HL-60 (cell line): ENCODE results near the gene SAAL1.

Experiments used
- GABPA ChIP-seq: IDR thresholded peaks from 2 replicates; pipeline ENCODE4 v1.6.1; 2012; ENCODE audit warnings: low read depth
- POLR2AphosphoS5 ChIP-seq: IDR thresholded peaks from 2 replicates; pipeline ENCODE4 v1.6.1; 2012; ENCODE audit warnings: low read depth
- TF ChIP-seq, protein P1 (sequence below): IDR thresholded peaks from one replicate; pipeline ENCODE4 v1.5.1; 2011; ENCODE audit warnings: low read length, control low read depth, inconsistent platforms; ENCODE audit not compliant: insufficient read depth
- TF ChIP-seq, protein P2 (sequence below): IDR thresholded peaks from 2 replicates; pipeline ENCODE4 v1.6.1; 2012; ENCODE audit warnings: low read depth; ENCODE audit not compliant: insufficient replicate concordance

DNA sequence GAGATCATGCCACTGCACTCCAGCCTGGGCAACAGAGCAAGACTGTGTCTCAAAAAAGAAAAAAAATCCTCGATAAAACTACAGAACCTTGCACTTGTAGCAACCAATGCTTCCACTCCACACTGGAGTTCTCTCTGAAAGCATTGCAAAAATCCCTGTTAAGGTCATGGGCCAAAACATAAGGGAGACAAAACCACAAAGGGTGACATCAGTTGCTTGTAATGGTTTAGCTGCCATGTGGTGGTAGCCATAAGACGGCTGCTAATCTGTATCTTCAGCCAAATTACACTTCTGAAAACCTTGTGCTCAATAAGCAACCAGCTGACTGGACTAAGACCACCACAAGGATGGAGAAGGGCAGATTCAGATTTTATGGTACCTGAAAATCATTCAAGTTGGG lies 39.3 kb downstream of the SAAL1 start:
- no peak for TF ChIP-seq GABPA
- TF ChIP-seq, protein P1, sequence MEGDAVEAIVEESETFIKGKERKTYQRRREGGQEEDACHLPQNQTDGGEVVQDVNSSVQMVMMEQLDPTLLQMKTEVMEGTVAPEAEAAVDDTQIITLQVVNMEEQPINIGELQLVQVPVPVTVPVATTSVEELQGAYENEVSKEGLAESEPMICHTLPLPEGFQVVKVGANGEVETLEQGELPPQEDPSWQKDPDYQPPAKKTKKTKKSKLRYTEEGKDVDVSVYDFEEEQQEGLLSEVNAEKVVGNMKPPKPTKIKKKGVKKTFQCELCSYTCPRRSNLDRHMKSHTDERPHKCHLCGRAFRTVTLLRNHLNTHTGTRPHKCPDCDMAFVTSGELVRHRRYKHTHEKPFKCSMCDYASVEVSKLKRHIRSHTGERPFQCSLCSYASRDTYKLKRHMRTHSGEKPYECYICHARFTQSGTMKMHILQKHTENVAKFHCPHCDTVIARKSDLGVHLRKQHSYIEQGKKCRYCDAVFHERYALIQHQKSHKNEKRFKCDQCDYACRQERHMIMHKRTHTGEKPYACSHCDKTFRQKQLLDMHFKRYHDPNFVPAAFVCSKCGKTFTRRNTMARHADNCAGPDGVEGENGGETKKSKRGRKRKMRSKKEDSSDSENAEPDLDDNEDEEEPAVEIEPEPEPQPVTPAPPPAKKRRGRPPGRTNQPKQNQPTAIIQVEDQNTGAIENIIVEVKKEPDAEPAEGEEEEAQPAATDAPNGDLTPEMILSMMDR = no peak
- TF ChIP-seq POLR2AphosphoS5 = no peak
- TF ChIP-seq, protein P2, sequence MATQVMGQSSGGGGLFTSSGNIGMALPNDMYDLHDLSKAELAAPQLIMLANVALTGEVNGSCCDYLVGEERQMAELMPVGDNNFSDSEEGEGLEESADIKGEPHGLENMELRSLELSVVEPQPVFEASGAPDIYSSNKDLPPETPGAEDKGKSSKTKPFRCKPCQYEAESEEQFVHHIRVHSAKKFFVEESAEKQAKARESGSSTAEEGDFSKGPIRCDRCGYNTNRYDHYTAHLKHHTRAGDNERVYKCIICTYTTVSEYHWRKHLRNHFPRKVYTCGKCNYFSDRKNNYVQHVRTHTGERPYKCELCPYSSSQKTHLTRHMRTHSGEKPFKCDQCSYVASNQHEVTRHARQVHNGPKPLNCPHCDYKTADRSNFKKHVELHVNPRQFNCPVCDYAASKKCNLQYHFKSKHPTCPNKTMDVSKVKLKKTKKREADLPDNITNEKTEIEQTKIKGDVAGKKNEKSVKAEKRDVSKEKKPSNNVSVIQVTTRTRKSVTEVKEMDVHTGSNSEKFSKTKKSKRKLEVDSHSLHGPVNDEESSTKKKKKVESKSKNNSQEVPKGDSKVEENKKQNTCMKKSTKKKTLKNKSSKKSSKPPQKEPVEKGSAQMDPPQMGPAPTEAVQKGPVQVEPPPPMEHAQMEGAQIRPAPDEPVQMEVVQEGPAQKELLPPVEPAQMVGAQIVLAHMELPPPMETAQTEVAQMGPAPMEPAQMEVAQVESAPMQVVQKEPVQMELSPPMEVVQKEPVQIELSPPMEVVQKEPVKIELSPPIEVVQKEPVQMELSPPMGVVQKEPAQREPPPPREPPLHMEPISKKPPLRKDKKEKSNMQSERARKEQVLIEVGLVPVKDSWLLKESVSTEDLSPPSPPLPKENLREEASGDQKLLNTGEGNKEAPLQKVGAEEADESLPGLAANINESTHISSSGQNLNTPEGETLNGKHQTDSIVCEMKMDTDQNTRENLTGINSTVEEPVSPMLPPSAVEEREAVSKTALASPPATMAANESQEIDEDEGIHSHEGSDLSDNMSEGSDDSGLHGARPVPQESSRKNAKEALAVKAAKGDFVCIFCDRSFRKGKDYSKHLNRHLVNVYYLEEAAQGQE = no peak
